Measurements from ENCODE around the gene PARVB.

PARVB gene

GRCh38 chr22:44191036-44191454 lies 166.9 kb downstream of the PARVB start:
- no peak overlapping the region for H3K4me3 ChIP-seq (ENCODE audit: low read depth in 1 of 2, low read length in 1 of 2)
- no peaks in the 10 kb centered on the region for H3K27me3 ChIP-seq
- no peaks in the 10 kb centered on the region for H3K9me3 ChIP-seq
- H3K36me3 ChIP-seq = peaks cover 95% of the 10 kb centered on the region
- peak overlapping the region; percentile 37 for H3K27ac ChIP-seq
- TF ChIP-seq, protein P1, sequence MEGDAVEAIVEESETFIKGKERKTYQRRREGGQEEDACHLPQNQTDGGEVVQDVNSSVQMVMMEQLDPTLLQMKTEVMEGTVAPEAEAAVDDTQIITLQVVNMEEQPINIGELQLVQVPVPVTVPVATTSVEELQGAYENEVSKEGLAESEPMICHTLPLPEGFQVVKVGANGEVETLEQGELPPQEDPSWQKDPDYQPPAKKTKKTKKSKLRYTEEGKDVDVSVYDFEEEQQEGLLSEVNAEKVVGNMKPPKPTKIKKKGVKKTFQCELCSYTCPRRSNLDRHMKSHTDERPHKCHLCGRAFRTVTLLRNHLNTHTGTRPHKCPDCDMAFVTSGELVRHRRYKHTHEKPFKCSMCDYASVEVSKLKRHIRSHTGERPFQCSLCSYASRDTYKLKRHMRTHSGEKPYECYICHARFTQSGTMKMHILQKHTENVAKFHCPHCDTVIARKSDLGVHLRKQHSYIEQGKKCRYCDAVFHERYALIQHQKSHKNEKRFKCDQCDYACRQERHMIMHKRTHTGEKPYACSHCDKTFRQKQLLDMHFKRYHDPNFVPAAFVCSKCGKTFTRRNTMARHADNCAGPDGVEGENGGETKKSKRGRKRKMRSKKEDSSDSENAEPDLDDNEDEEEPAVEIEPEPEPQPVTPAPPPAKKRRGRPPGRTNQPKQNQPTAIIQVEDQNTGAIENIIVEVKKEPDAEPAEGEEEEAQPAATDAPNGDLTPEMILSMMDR (IDR thresholded peaks at IDR 0.05) = no peak
- peaks cover 33 to 36% of the 10 kb centered on the region in 2 experiments for H3K4me1 ChIP-seq (ENCODE audit: control insufficient read depth in 1 of 2, insufficient read depth in 1 of 2, low read depth in 1 of 2, low read length in 1 of 2)

- no peaks in the 10 kb centered on the region for H3K27me3 ChIP-seq
- H3K36me3 ChIP-seq = peaks cover 95% of the 10 kb centered on the region
- TF ChIP-seq, protein P1 (IDR thresholded peaks at IDR 0.05) = peak; percentile 25
- H3K4me3 ChIP-seq (ENCODE audit: low read depth in 1 of 2, low read length in 1 of 2) = no peak overlapping the region
- H3K9me3 ChIP-seq = no peaks in the 10 kb centered on the region
- peak overlapping the region; percentile 62 for H3K27ac ChIP-seq
- peaks cover 33 to 36% of the 10 kb centered on the region in 2 experiments for H3K4me1 ChIP-seq (ENCODE audit: control insufficient read depth in 1 of 2, insufficient read depth in 1 of 2, low read depth in 1 of 2, low read length in 1 of 2)
Measured at GRCh38 chr22:44192098-44192815, 168.2 kb downstream of the PARVB start.

GRCh38 chr22:44192816-44193534 lies 168.9 kb downstream of the PARVB start:
- Histone ChIP-seq H3K4me1 (ENCODE audit: control insufficient read depth in 1 of 2, insufficient read depth in 1 of 2, low read depth in 1 of 2, low read length in 1 of 2) (peaks cover 33 to 36% of the 10 kb centered on the region in 2 experiments), H3K36me3 (peaks cover 95% of the 10 kb centered on the region), H3K27me3 (no peaks in the 10 kb centered on the region), H3K9me3 (no peaks in the 10 kb centered on the region), H3K4me3 (ENCODE audit: low read depth in 1 of 2, low read length in 1 of 2) (no peak overlapping the region), H3K27ac (peak overlapping the region; percentile 62)
- TF ChIP-seq, protein P1 (IDR thresholded peaks at IDR 0.05) = no peak

- peaks cover 33 to 36% of the 10 kb centered on the region in 2 experiments for H3K4me1 ChIP-seq (ENCODE audit: control insufficient read depth in 1 of 2, insufficient read depth in 1 of 2, low read depth in 1 of 2, low read length in 1 of 2)
- TF ChIP-seq, protein P1 (IDR thresholded peaks at IDR 0.05) = no peak
- H3K27ac ChIP-seq = peak overlapping the region; percentile 62
- no peaks in the 10 kb centered on the region for H3K9me3 ChIP-seq
- H3K4me3 ChIP-seq (ENCODE audit: low read depth in 1 of 2, low read length in 1 of 2) = no peak overlapping the region
- H3K36me3 ChIP-seq = peaks cover 95% of the 10 kb centered on the region
- no peaks in the 10 kb centered on the region for H3K27me3 ChIP-seq
Measured at GRCh38 chr22:44193535-44193891, 169.4 kb downstream of the PARVB start.

GRCh38 chr22:44194569-44194968 lies 170.5 kb downstream of the PARVB start:
- H3K27ac ChIP-seq = no peak overlapping the region
- H3K36me3 ChIP-seq = peaks cover 95% of the 10 kb centered on the region
- TF ChIP-seq, protein P1 (IDR thresholded peaks at IDR 0.05) = no peak
- H3K4me3 ChIP-seq (ENCODE audit: low read depth in 1 of 2, low read length in 1 of 2) = no peak overlapping the region
- H3K27me3 ChIP-seq = no peaks in the 10 kb centered on the region
- peaks cover 33 to 39% of the 10 kb centered on the region in 2 experiments for H3K4me1 ChIP-seq (ENCODE audit: control insufficient read depth in 1 of 2, insufficient read depth in 1 of 2, low read depth in 1 of 2, low read length in 1 of 2)
- no peaks in the 10 kb centered on the region for H3K9me3 ChIP-seq

Data from neutrophil (primary cell).